ENCODE results near the gene NETO2.
A peak's percentile ranks its signal among the peaks of the same experiment; 100 is the strongest.

DNA sequence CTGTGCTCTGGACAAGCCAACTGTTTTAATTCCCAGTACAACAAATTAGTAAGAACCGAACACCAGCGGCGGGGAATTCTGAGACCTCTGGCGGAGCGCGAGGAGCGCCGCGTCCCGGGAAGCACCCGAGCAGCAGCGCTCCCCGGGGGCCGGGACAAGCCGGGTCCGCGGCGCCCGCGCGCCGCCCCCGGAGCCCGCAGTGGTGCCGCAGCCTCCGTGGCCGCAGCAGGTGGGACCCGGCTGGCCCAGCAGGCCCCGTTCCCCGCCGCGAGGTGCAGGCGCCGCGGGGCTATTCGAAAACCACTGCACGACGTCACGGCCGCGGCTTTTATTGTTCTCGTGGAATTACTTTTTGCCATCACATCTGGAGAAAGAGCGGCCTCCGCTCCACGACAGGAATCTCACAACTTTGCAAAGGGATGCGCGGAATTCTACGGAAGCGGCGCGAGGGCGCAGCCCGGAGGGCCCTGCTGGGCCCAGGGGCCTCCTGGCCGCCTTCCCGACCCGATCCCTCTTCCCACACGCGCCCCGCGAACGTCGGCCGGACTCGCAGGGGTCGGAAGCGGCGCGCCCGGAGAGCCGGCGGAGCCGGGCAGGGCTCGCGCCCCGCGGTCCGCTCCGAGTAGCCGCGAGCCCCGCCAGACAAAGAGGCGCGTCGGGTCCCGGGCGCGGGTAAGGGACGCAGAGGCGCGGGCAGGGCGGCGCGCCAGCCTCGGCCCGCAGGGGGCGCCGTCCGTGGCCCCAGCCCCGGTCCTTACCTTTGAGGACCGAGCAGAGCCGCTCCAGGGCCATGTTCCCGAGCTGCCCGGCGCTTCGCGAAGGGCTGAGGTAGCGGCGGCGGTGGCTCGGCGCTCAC, 696 bp downstream of the NETO2 start:
- TF ChIP-seq SIN3A (IDR thresholded peaks at IDR 0.05; ENCODE audit: borderline replicate concordance, insufficient read depth, low read length), result no peak
- TF ChIP-seq FOXP2 (optimal IDR thresholded peaks at IDR 0.05; ENCODE audit: borderline replicate concordance, extremely low read depth, extremely low read length, insufficient read depth), result peak; percentile 49
- peak; percentile 12; the same call in 1 of the 2 replicates for TF ChIP-seq POLR2AphosphoS5 (IDR thresholded peaks at IDR 0.05; ENCODE audit: low read depth, low read length)
- TF ChIP-seq, protein P1, sequence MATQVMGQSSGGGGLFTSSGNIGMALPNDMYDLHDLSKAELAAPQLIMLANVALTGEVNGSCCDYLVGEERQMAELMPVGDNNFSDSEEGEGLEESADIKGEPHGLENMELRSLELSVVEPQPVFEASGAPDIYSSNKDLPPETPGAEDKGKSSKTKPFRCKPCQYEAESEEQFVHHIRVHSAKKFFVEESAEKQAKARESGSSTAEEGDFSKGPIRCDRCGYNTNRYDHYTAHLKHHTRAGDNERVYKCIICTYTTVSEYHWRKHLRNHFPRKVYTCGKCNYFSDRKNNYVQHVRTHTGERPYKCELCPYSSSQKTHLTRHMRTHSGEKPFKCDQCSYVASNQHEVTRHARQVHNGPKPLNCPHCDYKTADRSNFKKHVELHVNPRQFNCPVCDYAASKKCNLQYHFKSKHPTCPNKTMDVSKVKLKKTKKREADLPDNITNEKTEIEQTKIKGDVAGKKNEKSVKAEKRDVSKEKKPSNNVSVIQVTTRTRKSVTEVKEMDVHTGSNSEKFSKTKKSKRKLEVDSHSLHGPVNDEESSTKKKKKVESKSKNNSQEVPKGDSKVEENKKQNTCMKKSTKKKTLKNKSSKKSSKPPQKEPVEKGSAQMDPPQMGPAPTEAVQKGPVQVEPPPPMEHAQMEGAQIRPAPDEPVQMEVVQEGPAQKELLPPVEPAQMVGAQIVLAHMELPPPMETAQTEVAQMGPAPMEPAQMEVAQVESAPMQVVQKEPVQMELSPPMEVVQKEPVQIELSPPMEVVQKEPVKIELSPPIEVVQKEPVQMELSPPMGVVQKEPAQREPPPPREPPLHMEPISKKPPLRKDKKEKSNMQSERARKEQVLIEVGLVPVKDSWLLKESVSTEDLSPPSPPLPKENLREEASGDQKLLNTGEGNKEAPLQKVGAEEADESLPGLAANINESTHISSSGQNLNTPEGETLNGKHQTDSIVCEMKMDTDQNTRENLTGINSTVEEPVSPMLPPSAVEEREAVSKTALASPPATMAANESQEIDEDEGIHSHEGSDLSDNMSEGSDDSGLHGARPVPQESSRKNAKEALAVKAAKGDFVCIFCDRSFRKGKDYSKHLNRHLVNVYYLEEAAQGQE (IDR thresholded peaks at IDR 0.05; ENCODE audit: insufficient read depth in 1 of 2, low read depth in 2 of 2, low read length in 2 of 2), result no peak
